ENCODE data around the gene ERGIC1. TPM values are rescaled to one million over a fixed set of nuclear protein-coding genes. Genes with fewer than 3 reads are reported as not detected.

ERGIC1 gene
- total RNA-seq, 1 donor from 2014 or later = 54.8 TPM

- Mint-ChIP-seq H3K27ac (no peak overlapping the region), H3K9me3 (no peaks in the 10 kb centered on the region), H3K36me3 (ENCODE audit: low read depth) (no peaks in the 10 kb centered on the region), H3K4me3 (ENCODE audit: low read depth) (no peak overlapping the region), H3K4me1 (ENCODE audit: low read depth) (peaks cover 15% of the 10 kb centered on the region), H3K27me3 (ENCODE audit: low read depth) (no peaks in the 10 kb centered on the region)
- intact Hi-C loops (cut with micrococcal nuclease) = no loop called here
- no peak for DNase-seq (ENCODE audit: low spot score)
Measured at GRCh38 chr5:172793577-172794488, 40.2 kb upstream of the ERGIC1 start.

- intact Hi-C loops (cut with micrococcal nuclease) = no loop called here
- H3K36me3 Mint-ChIP-seq (ENCODE audit: low read depth) = no peaks in the 10 kb centered on the region
- peaks cover 15% of the 10 kb centered on the region for H3K4me1 Mint-ChIP-seq (ENCODE audit: low read depth)
- no peaks in the 10 kb centered on the region for H3K9me3 Mint-ChIP-seq
- no peaks in the 10 kb centered on the region for H3K27me3 Mint-ChIP-seq (ENCODE audit: low read depth)
- no peak for DNase-seq (ENCODE audit: low spot score)
- no peak overlapping the region for H3K27ac Mint-ChIP-seq
- H3K4me3 Mint-ChIP-seq (ENCODE audit: low read depth) = no peak overlapping the region
Measured at GRCh38 chr5:172795318-172795977, 38.6 kb upstream of the ERGIC1 start.

- Mint-ChIP-seq H3K36me3 (ENCODE audit: low read depth) (no peaks in the 10 kb centered on the region), H3K9me3 (no peaks in the 10 kb centered on the region), H3K4me1 (ENCODE audit: low read depth) (peaks cover 15% of the 10 kb centered on the region), H3K4me3 (ENCODE audit: low read depth) (no peak overlapping the region), H3K27me3 (ENCODE audit: low read depth) (no peaks in the 10 kb centered on the region), H3K27ac (no peak overlapping the region)
- DNase-seq (ENCODE audit: low spot score) = no peak
- intact Hi-C loops (cut with micrococcal nuclease) = no loop called here
Measured at GRCh38 chr5:172796306-172796705, 37.7 kb upstream of the ERGIC1 start.

GRCh38 chr5:172797771-172798191 lies 36.3 kb upstream of the ERGIC1 start:
- intact Hi-C loops (cut with micrococcal nuclease) = loop anchor here (1.0 kb wide), 1 partner anchor 23 kb away; no protein-coding TSS in a partner anchor
- peaks cover 15% of the 10 kb centered on the region for H3K4me1 Mint-ChIP-seq (ENCODE audit: low read depth)
- peak overlapping the region; percentile 19 for H3K27ac Mint-ChIP-seq
- H3K27me3 Mint-ChIP-seq (ENCODE audit: low read depth) = no peaks in the 10 kb centered on the region
- no peak overlapping the region for H3K4me3 Mint-ChIP-seq (ENCODE audit: low read depth)
- H3K9me3 Mint-ChIP-seq = no peaks in the 10 kb centered on the region
- DNase-seq (ENCODE audit: low spot score) = no peak
- no peaks in the 10 kb centered on the region for H3K36me3 Mint-ChIP-seq (ENCODE audit: low read depth)

- Mint-ChIP-seq H3K9me3 (no peaks in the 10 kb centered on the region), H3K4me3 (ENCODE audit: low read depth) (no peak overlapping the region), H3K36me3 (ENCODE audit: low read depth) (no peaks in the 10 kb centered on the region), H3K27ac (no peak overlapping the region), H3K4me1 (ENCODE audit: low read depth) (peaks cover 8% of the 10 kb centered on the region), H3K27me3 (ENCODE audit: low read depth) (no peaks in the 10 kb centered on the region)
- DNase-seq (ENCODE audit: low spot score) = no peak
- intact Hi-C loops (cut with micrococcal nuclease) = loop anchor here (1.0 kb wide), 1 partner anchor 22 kb away; no protein-coding TSS in a partner anchor
Measured at GRCh38 chr5:172798422-172799215, 35.4 kb upstream of the ERGIC1 start.

GRCh38 chr5:172799416-172799815 lies 34.6 kb upstream of the ERGIC1 start:
- Mint-ChIP-seq H3K4me1 (ENCODE audit: low read depth) (peaks cover 8% of the 10 kb centered on the region), H3K27me3 (ENCODE audit: low read depth) (no peaks in the 10 kb centered on the region), H3K9me3 (no peaks in the 10 kb centered on the region), H3K27ac (no peak overlapping the region), H3K36me3 (ENCODE audit: low read depth) (no peaks in the 10 kb centered on the region), H3K4me3 (ENCODE audit: low read depth) (no peak overlapping the region)
- no peak for DNase-seq (ENCODE audit: low spot score)
- intact Hi-C loops (cut with micrococcal nuclease) = no loop called here

GRCh38 chr5:172800088-172800551 lies 33.9 kb upstream of the ERGIC1 start:
- Mint-ChIP-seq H3K36me3 (ENCODE audit: low read depth) (no peaks in the 10 kb centered on the region), H3K9me3 (no peaks in the 10 kb centered on the region), H3K4me3 (ENCODE audit: low read depth) (no peak overlapping the region), H3K4me1 (ENCODE audit: low read depth) (peaks cover 8% of the 10 kb centered on the region), H3K27me3 (ENCODE audit: low read depth) (no peaks in the 10 kb centered on the region), H3K27ac (no peak overlapping the region)
- intact Hi-C loops (cut with micrococcal nuclease) = no loop called here
- no peak for DNase-seq (ENCODE audit: low spot score)

- Mint-ChIP-seq H3K27ac (no peak overlapping the region), H3K27me3 (ENCODE audit: low read depth) (no peaks in the 10 kb centered on the region), H3K4me1 (ENCODE audit: low read depth) (peaks cover 10% of the 10 kb centered on the region), H3K4me3 (ENCODE audit: low read depth) (no peak overlapping the region), H3K36me3 (ENCODE audit: low read depth) (no peaks in the 10 kb centered on the region), H3K9me3 (no peaks in the 10 kb centered on the region)
- DNase-seq (ENCODE audit: low spot score) = no peak
- intact Hi-C loops (cut with micrococcal nuclease) = no loop called here
Measured at GRCh38 chr5:172801179-172801671, 32.8 kb upstream of the ERGIC1 start.

GRCh38 chr5:172802112-172802511 lies 31.9 kb upstream of the ERGIC1 start:
- H3K9me3 Mint-ChIP-seq = no peaks in the 10 kb centered on the region
- no peaks in the 10 kb centered on the region for H3K27me3 Mint-ChIP-seq (ENCODE audit: low read depth)
- no peak overlapping the region for H3K27ac Mint-ChIP-seq
- DNase-seq (ENCODE audit: low spot score) = no peak
- H3K4me3 Mint-ChIP-seq (ENCODE audit: low read depth) = no peak overlapping the region
- intact Hi-C loops (cut with micrococcal nuclease) = no loop called here
- H3K4me1 Mint-ChIP-seq (ENCODE audit: low read depth) = peaks cover 14% of the 10 kb centered on the region
- no peaks in the 10 kb centered on the region for H3K36me3 Mint-ChIP-seq (ENCODE audit: low read depth)

GRCh38 chr5:172802567-172803176 lies 31.4 kb upstream of the ERGIC1 start:
- no peak overlapping the region for H3K27ac Mint-ChIP-seq
- no peaks in the 10 kb centered on the region for H3K27me3 Mint-ChIP-seq (ENCODE audit: low read depth)
- peaks cover 18% of the 10 kb centered on the region for H3K4me1 Mint-ChIP-seq (ENCODE audit: low read depth)
- DNase-seq (ENCODE audit: low spot score) = no peak
- no peaks in the 10 kb centered on the region for H3K9me3 Mint-ChIP-seq
- no peaks in the 10 kb centered on the region for H3K36me3 Mint-ChIP-seq (ENCODE audit: low read depth)
- intact Hi-C loops (cut with micrococcal nuclease) = no loop called here
- no peak overlapping the region for H3K4me3 Mint-ChIP-seq (ENCODE audit: low read depth)

- no peak for DNase-seq (ENCODE audit: low spot score)
- H3K27me3 Mint-ChIP-seq (ENCODE audit: low read depth) = no peaks in the 10 kb centered on the region
- peaks cover 5% of the 10 kb centered on the region for H3K9me3 Mint-ChIP-seq
- peaks cover 14% of the 10 kb centered on the region for H3K4me1 Mint-ChIP-seq (ENCODE audit: low read depth)
- no peak overlapping the region for H3K4me3 Mint-ChIP-seq (ENCODE audit: low read depth)
- intact Hi-C loops (cut with micrococcal nuclease) = no loop called here
- H3K27ac Mint-ChIP-seq = no peak overlapping the region
- H3K36me3 Mint-ChIP-seq (ENCODE audit: low read depth) = no peaks in the 10 kb centered on the region
Measured at GRCh38 chr5:172805018-172805683, 28.9 kb upstream of the ERGIC1 start.

All from activated T-helper 2 cell treated with anti-CD3 and anti-CD28 coated beads, Interferon-gamma antibody, Interleukin-2, Interleukin-4, amounts not matched to agents 10 μg/mL and 5 μg/mL and 100 μg/mL, durations not matched to agents 14 hours and 24 hours and 36 hours (primary cell).